GM21619 (cell line): ENCODE measurements around the gene LRMDA.

Experiments
- ATAC-seq: cut with Tn5 transposase; IDR thresholded peaks from one replicate; pipeline ENCODE4 v1.9.1; 2021; ENCODE audit not compliant: unreplicated experiment

The LRMDA gene

DNA sequence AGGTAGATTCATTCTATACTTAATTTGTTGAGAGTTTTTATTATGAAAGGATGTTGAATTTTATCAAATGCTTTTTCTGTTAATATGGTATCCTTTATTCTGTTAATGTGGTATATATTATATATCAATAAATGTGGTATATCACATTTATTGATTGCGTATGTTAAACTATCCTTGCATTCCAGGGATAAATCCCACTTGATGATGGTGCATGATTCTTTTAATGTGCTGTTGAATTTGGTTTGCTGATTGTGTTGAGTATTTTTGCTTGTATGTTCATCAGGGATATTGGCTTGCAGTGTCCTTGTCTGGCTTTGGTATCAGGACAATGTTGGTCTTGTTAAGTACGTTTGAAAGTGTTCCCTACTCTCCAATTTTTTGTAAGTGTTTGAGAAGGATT is 11.9 kb downstream of the LRMDA start:
- ATAC-seq = no peak

DNA sequence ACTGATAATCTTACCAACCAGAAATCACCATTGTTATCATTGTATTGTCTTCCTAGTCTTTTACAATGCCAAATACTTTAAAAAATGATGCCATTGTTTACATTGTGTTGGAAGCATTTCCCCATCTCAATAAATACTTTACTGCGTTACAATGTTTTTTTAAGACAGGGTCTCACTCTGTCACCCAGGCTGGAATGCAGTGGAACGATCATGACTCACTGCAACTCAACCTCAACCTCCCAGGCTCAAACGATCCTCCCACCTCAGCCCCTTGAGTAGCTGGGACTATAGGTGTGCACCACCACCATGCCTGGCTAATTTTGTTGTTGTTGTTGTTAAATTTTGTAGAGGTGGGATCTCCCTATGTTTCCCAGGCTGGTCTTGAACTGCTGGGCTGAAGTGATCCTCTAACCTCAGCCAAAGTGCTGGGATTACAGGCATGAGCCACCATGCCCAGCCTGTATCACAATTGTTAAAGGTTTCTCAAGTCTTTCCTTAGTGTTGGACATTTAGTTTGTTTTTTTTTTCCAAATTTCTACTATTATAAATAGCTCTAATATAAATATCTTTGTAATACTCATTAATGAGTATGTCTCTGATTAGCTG is 13.5 kb downstream of the LRMDA start:
- ATAC-seq = no peak

DNA sequence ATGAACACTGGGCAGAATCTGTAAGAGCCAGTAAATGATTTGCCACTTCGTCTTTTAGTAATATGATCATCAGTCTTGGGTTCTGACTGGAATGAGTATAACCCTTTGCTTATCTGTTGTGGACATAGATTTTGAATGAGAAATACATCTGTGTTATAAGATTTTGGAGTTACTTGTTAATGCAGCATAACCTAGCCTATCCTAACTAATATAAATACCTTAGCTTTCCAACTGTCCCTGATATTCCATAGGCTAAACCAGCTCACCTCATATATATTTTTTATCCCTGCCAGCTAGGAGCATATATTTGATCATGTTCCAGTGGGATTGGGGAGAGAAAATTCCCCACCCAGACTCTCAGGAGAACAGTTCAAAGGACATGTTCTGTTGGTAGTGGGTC is 15.1 kb downstream of the LRMDA start:
- no peak for ATAC-seq

DNA sequence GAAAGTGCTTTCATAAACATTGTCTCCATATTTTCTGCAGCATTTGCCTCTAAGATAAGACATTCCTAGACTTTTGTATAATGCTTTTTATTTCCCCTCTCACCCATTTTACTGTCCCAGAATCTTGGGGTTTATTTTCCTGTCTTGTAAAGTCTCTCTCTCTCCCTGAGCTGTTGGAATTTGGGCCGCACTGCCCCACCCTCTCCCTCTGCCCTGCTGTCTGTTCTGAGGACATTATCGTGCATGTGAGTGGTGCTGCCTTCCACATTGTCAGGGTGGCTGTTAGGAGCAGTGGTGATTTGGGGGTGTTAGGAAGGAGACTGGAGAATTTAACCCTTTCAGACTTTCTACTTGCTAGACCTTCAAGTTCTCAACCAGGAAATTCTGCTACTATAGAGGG is 16.7 kb downstream of the LRMDA start:
- no peak for ATAC-seq

DNA sequence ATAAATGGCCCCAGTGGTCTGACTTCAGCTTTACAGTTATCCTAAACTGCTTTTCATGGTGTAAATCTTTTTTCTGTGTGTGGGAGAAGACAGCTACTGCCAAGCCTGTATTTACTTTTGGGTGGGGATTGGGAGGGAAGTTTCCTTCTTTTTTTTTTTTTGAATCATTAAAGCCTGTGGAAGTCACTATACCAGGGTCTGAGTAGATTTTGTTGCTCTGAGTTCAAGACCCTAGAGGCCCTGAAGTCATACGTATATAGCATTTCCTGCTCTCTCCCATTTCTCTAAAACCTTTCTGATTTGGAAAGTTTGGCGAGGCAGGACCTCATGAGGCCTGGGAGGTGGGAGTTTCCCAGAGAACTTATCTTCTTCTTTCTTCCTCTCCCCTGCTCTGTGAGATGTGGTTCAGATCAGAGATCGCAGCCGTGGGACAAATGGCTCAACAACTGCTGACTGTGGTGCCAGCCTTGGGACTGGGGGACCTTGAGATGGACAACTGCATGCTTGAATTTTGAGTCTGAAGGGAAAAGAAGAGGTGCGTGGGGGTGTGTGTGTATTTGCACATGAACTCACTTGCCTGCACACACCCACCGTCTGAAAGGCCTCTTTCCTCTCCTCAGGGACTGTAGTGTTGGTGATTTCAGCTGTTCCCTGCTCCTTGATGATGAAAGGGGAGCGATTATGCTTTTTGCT is 18.1 kb downstream of the LRMDA start:
- ATAC-seq = no peak

DNA sequence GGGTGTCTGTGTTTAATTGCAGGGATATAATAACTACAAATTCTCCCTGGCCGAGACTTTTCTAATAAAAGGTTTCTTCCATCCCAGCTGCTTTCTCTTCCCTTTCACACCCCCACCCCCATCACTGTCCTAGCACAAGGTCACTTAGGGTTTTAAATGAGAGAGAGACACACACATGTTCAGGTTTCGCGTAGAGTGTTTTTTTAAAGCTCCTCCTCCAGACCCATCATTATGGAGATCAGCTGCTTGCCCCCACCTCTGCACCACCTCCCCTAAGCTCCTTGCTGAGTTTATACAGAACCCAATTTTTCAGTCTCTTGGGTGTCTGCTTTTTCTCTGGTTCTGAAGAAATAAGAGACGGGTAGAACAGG is 18.6 kb downstream of the LRMDA start:
- ATAC-seq = no peak

DNA sequence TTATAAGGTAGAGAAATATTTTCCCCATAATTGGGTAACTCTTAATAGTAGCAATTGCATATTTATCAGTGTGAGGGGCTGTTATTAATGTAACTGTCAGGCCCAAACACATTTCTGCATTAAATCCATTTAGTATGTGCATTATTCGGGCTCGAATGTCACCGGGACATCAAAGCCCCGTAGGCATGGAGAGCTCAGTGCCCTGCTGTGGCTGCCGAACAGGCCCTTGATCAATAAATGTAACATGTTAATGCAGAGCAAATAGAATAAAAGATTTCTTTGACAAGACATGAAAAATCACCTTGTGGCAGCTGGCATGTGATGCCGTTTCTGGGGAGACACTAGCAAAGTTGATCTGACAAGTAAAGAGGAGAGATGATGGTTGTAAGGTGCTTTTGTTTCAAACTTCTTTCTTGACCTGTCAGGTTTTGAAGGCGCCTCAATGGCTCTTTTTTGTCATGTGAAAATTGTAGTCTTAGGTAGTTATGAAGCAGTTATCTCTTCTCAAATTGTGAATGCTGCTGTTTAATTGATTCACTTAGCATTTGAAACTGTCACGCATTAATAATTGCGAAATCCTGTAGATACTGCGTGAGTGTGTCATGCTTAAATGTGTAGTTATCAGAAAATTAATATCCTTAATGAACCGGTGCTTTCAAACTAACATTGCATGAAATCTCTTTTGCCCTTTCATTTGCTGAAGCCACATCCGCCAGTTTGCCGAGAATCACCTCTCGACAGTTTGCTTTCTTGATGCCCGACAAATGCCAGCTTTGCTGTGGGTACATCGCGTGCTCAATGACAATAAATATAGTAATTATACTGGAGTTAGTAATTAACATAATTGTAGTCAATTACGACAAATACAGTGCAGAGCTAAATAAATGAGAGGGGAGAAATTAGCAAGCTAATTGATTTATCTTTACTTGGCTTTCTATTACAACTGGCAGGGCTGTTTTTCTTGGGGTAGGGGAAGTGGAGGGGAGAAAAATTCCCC is 19.5 kb downstream of the LRMDA start:
- no peak for ATAC-seq

DNA sequence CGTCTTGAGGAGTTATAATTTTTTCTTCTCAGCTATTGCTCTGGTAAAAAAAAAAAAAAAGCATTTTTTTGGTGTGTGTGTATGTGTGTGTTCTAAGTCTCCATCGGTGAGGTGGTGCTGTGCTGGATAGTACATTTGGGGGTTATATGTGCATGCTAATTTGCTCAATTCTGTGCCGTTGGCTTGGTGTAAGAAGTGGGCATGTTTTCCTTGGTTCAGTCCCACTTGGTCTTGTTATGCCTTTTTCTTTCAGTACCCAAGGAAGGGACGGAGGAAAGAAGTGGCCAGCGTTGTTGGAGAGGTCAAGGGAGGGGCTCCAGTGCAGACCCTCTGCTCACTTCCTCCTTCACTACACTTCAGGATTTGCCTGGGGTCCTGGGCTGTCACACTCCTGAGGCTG is 20.4 kb downstream of the LRMDA start:
- ATAC-seq = no peak

DNA sequence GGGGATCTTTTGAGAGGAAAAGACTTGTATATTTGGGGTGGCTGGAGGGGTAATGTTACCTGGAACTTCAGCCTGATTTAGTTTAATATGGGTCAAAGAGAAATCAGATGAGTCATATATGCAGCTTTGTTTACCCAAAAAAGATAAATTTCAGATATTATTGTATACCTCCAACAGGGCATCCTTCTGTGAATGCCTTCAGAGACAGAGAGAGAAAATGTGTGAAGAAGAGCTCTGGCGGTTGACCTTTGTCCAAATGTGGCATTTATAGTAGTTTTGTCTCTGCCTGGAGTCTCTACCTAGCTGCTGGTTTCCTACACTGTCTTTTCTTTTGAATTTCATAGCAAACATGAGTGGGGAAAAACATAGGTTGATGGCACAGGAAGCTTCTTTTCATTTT is 21.6 kb downstream of the LRMDA start:
- ATAC-seq = no peak

DNA sequence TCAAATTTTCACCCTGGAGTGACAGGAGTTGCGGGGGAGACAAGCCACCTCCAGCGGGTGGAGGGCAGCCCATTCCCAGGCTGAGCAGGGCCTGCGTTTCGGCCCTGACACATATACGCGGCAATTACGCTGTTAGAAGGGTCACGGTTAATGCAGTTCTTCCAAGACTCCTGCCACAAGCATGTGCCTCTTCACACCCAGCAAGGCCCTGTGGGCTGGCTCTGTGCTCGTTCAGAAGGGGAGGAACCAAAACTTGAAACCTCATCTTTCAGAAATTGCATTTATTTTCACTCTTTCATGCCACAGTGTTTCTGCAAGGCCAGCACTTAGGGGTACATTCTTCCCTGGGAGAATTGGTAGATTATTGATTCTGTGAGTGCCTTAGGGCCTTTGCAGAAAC is 24.7 kb downstream of the LRMDA start:
- no peak for ATAC-seq

DNA sequence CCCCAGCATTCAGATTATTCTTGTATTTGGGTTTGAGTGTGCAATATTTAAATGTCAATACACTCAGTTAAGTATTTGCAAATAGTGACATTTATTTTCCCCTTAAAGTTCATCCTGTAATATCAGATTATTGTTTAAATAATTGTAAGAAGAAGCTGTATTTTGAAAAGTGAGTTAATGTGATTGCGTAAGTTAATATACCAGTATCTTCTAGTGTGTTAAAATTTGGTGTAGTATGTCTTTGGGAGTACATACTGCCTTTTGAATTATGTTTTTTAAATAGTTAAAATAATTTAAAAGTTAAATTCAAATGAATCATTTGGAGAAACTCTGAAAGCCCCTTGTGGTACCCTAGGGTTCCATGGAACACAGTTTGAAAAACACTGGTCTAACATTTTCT is 28.6 kb downstream of the LRMDA start:
- no peak for ATAC-seq

DNA sequence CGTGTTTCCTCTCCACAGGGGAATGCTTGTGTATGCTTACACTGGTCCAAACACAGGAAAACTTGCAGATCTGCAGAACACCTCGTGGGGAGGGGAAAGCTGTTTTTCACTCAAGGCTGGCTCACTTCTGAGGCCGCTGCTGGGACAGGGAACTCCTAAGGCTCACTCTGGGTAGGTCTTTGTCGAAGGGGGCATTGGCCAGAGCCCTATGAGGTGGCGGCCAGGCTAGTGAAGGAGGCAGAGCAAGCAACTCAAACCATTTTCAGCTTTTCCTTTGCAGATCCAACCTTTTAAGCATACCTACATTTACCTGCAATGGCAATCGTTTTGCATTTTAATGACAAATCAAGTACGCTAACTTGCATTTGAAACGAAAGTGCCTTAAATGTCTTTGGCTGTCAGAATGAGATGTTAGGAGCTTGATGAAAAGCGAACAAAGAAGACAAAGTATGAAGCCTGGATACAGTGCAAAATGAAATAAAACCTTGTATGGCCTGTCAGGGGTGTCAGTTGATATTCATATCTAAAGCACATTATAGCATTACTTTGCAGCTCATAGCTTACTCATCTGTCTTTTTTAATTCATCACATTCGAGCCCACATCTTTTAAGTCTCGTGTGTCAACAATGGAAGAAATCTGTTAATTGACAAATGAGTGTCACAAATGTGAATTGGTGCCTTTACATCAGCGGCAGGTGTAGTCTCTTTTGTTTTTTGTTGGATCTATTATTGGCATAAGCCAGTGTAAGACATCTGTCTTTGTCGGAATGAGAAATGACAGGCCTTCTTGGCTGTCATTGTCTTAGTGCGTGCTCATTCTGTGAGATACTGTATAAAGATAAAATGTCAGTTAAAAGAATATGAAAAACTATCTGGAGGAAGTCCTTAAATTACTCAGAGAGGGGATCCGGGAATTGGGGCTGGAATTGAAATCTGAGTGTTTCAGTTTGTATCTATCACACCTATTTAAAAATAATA is 30.5 kb downstream of the LRMDA start:
- ATAC-seq = no peak

DNA sequence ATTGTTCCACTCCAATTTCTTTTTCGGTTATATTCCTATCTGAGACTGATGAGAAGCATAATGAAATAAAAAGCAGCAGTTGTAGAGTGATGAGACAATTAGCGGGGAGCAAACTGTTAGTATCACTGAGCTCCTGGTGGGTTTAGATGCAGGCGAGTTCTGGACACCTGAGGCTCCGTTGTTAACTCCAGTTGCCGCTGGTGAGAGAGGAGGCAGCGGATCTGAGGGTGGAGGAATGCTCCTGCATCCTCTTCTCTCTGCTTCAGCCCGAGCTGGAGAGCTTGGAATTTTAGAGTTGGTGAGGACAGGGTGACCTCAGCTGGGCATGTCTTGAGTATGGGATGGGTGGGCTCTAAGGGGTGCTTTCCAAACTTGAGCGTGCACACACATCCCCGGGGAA is 31.4 kb downstream of the LRMDA start:
- no peak for ATAC-seq

DNA sequence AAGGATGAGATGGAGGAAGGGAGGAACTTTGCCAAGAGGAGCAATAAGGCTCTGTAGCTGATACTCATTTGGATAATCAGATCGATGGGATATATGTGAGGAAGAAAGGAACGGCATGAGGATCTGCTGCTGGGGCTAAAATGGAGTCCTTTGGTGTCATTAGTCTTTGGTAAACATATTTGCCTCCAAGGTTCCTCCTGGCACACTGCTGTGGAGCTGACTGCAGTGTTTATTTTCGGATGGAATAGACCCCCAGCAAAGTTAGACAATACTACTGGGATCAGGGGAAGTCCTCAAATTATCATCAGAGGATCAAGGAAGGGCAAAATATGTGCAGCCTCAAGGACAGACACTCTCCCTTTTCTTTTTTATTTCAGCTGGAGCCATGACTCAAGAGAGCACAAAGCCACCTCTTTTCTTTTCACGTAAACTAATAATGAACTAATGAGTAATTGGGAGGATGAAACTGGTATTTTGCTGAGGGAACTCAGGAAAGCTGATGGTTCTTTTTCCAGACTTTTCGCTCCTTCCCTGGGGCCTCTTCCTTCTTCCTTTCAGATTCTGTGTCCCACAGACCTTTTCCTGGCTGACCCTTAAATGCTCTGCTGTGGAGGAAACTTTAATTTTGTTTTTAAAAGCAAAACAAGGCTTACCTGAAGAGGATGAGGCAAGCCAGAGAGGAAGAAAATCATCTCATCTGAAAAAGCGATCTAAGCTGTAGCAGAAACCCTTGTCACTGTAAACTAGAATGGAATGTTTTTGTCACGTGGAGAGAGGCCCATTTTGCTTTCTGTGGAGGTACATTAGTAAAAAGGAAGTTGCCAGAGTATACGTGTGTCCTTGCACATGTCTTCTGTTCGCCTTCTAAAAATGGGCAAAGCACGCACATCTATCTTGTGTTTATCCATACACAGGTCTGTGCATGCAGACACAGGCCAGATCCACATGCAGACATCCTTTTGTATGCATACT is 33.3 kb downstream of the LRMDA start:
- no peak for ATAC-seq

DNA sequence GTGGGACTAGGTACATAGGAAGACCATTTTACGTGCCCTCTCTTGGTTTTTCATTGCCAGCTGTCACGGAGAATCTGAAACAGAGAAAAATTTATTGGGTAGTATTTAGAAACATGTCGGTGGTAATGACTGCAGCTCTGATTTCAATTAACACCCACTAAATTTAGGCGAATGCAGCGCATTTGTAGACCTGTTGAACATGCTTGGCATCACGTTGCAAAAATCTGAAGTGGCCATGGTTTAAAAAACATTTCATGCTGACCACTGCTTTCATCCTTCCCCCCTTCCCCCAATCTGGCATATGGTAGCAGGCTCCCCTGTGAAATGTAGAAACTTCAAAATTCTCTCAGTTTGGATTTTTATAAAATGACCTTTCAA is 34.0 kb downstream of the LRMDA start:
- ATAC-seq = no peak

DNA sequence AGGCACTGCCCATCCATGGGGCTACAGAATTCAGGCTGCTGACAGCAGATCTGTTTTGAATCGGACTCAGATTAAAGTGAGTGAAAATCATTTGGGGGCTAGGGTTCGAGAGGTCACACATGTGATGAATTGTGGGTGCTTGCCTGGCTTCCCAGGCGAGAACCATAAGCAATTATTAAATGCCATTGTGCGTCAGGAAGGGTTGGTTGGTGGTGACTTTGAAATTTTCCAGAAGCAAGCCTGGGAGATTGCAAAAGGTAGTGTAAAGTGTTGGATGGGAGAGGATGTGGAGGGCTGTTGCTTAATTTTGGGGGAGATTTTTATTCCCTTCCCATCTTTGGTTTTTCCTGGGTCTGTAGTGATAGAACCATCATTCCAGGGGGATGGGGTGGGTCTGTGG is 34.6 kb downstream of the LRMDA start:
- no peak for ATAC-seq

DNA sequence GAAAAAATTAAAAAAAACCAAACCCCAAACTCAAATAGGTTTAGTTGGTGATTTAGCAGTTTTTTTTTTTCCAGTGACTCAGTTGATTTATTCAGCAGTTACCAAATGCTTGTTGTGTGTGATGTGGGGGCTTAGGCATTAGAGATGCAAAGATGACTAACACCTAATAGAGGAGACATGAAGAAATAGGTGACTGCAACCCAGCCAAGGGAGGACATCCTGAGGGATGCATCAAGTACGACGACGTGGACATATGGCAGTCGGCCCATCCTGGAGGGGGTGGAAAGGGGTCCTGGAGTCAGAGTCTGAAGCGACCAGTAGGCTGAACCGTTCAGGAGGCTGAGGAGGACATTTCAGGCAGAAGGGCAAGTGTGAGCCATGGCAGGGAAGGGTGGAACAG is 35.5 kb downstream of the LRMDA start:
- ATAC-seq = no peak

DNA sequence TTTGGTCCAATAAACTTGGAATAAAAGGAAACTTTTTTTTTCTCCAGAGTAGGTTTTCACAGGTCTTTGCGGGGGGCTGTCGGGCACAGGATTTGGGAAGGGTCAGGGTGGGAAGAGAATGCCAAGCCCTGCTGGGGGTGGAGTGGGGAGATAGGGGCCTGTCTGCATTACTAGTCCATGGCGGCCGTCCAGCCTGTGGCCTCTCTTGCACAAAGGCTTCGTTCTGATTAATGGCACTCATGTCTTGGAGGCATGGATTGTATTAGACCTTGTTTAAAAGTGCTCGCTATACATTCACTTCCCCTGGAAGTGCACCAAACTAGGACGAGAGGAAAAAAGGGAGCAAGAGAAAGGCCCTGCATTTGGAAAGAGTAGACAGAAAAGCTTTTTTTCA is 37.2 kb downstream of the LRMDA start:
- no peak for ATAC-seq

DNA sequence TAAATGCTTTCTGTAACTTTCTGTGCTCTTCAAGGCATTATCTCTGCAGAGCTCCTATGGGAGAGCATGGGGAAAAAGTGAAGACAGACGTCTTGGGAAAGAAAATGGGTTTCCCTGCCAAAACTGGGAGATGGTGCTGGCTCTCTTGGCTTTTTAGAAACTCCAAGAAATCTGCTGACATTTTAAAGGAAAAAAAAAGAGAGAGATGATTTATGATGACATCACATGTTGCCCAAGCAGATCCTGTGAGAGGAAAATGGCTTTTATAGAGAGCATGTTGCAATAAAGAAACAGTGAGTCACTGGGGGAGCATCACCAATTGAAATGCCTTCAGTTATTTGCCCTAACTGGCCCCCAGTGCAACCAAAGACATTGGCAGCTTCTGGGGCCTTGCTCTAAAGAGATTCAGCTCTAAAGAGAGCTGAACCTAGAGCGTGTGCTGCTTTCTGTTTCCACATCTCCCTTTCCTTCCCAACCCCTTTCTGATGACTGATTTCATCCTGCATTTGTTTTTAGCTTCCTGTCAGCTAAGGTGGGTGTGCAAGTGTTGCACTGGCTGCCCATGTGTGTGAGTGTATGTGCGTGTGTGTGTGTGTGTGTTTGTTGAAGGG is 37.7 kb downstream of the LRMDA start:
- ATAC-seq = no peak
